CD4-positive, CD25-positive, alpha-beta regulatory T cell (primary cell): ENCODE measurements around the gene ASPA. TPM values are rescaled to one million over a fixed set of nuclear protein-coding genes. Genes with fewer than 3 reads are reported as not detected.

Experiments used
- ATAC-seq, 2 donors: fragments of 150-1000 bp; cut with Tn5 transposase; one replicate each; pipeline ENCODE4 v1.10.0; 2021; ENCODE audit warnings: low read depth in 2 of 2, moderate number of reproducible peaks in 2 of 2, moderate library complexity in 1 of 2
- DNase-seq, 3 donors: peaks; one replicate each; pipeline versions ENCODE4 v3.0.0 to v3.0.0-alpha.2; 2012 to 2022; ENCODE audit warnings: mixed read lengths in 1 of 3
- H3K27ac ChIP-seq: one replicate; pipeline ENCODE4 v1.7.0; 2013; ENCODE audit warnings: mild to moderate bottlenecking, low read length; ENCODE audit not compliant: insufficient read depth, poor library complexity, severe bottlenecking
- H3K27me3 ChIP-seq: one replicate; pipeline ENCODE4 v1.7.0; 2013; ENCODE audit warnings: low read length; ENCODE audit not compliant: control insufficient read depth, insufficient read depth
- H3K36me3 ChIP-seq: one replicate; pipeline ENCODE4 v1.7.0; 2013; ENCODE audit warnings: mild to moderate bottlenecking, low read length, moderate library complexity; ENCODE audit not compliant: control insufficient read depth, insufficient read depth
- H3K4me1 ChIP-seq: 2 replicates; pipeline ENCODE4 v1.7.0; 2013; ENCODE audit warnings: mild to moderate bottlenecking, low read length; ENCODE audit not compliant: insufficient read depth, control insufficient read depth, poor library complexity, severe bottlenecking
- H3K4me3 ChIP-seq: one replicate; pipeline ENCODE4 v1.7.0; 2013; ENCODE audit warnings: low read depth, mild to moderate bottlenecking, low read length, moderate library complexity
- H3K9me3 ChIP-seq, 2 experiments: 1 replicate in 1 of 2; 2 replicates in 1 of 2; pipeline ENCODE4 v1.7.0; 2013; ENCODE audit warnings: low read length in 2 of 2, mild to moderate bottlenecking in 1 of 2, moderate library complexity in 1 of 2; ENCODE audit not compliant: control insufficient read depth in 2 of 2
- H3K27ac Mint-ChIP-seq, 3 donors: one replicate each; pipeline ENCODE4 v1.8.0; 2020 to 2022; ENCODE audit warnings: mild to moderate bottlenecking in 3 of 3, mixed read lengths in 3 of 3, moderate library complexity in 2 of 3
- H3K27me3 Mint-ChIP-seq: one replicate; pipeline ENCODE4 v1.8.0; 2022; ENCODE audit warnings: mild to moderate bottlenecking, mixed read lengths
- H3K36me3 Mint-ChIP-seq: one replicate; pipeline ENCODE4 v1.8.0; 2020; ENCODE audit warnings: mixed read lengths
- H3K4me1 Mint-ChIP-seq, 4 donors: one replicate each; pipeline ENCODE4 v1.8.0; 2020 to 2022; ENCODE audit warnings: mixed read lengths in 4 of 4, mild to moderate bottlenecking in 1 of 4
- H3K4me3 Mint-ChIP-seq, 4 donors: one replicate each; pipeline ENCODE4 v1.8.0; 2020 to 2022; ENCODE audit warnings: mild to moderate bottlenecking in 4 of 4, mixed read lengths in 4 of 4, moderate library complexity in 3 of 4
- H3K9me3 Mint-ChIP-seq, 7 donors: one replicate each; pipeline ENCODE4 v1.8.0; 2020 to 2022; ENCODE audit warnings: mixed read lengths in 7 of 7, mild to moderate bottlenecking in 3 of 7, moderate library complexity in 2 of 7
- polyA plus RNA-seq, 4 donors: library from polyadenylated mRNA; unstranded; fragments of 300-500 nt; fragmentation: Illumina TruSeq; gene quantifications; one replicate each; pipeline ENCODE4 v1.2.3, GENCODE V29; 2021
- total RNA-seq: library from RNA; stranded (reverse); gene quantifications from one replicate; pipeline ENCODE4 v1.2.3, GENCODE V29; 2022

The ASPA gene
- total and polyA plus RNA-seq, 5 donors from 2014 or later, result not detected

DNA sequence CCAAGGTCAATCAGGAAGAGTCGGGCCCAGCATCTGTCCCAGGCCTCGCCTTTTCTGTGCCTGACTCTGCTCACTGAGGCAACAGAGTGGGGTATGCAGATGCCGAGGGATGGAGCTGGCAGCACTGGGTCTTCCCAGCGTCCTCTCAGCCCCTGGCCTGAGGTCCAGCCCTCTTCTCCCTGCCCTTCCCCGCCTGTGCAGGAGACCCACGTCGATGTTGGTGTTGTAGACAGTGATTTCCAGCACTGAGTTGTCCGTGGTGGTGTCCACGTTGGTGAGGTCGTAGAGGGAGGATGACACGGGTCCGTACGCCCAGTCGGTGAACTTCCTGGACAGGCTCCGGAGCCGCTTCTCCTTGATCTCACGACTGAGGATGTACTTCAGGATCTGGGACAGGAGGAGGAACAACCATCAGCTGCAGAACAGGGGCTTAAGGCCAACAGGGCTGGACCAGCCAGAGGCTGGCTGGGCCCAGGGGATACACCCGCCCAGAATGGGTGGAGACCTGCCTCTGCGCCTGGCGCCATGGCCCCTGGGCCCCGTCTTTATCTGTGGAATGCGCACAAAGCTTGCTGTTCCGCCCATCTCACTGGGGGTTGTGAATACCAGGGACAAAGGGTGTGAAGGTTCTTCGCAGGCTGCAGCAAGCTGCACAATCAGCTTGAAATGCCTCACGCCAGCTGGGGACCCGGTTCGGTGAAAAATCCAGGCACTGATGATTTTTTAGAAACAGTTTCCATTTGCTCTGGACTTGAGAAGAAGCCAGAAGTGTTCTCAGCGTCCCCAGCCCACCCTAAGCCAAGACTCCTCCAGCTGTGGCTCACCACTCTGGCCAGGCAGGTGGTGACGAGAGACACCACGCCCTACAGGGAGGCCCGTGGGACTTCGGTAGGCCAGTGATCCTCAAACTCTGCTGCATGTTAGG is 54.3 kb downstream of the ASPA start:
- Histone ChIP-seq H3K4me1 (no peaks in the 10 kb centered on the region), H3K27ac (no peak overlapping the region), H3K36me3 (no peaks in the 10 kb centered on the region), H3K9me3 (no peaks in the 10 kb centered on the region), H3K27me3 (no peaks in the 10 kb centered on the region), H3K4me3 (no peak overlapping the region)
- Mint-ChIP-seq H3K4me1 (peaks cover 0 to 8% (median 0%) of the 10 kb centered on the region in 4 donors), H3K36me3 (no peaks in the 10 kb centered on the region), H3K27ac (no peak overlapping the region), H3K4me3 (no peak overlapping the region), H3K27me3 (no peaks in the 10 kb centered on the region), H3K9me3 (peaks cover 0 to 2% (median 0%) of the 10 kb centered on the region in 7 donors)
- ATAC-seq, result no peak
- no peak for DNase-seq

DNA sequence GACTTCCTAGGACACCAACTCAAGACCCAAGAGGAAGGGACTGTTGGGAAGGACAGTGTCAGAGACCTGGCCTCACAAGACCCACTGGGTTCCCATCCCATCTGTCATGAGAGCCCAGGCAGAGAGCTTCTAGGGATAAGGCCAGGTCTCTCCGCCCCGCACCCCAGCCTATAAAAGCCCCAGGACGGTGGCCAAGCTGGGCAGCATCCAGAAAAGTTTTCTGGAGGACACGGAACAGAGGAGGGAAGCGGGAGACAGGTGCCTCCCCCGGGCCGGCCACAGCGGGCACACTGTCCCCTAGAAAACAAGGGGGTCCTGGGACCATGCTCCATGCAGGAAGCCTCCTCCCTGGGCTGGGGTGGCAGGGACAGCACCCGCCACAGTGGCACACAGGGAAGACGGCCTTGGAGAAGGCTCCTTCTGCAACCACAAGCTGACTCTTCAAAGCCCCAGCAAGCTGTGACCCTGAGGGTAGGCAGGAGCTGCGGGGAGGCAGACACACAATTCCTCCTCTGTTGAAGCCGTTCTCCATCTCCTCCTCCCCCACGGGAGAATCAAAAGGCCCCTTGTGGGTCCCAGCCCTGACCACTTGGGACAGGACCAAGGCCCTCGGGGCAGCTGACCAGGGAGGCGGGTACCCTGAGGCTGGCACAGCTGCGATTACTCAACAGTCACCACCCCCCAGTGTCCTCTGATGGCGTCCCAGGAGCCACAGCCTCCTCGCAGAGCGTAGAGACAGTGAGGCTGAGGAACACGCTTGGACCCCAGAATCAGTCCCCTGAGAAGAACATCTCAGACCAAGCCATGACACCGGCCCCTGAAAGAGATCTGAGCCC is 55.7 kb downstream of the ASPA start:
- Histone ChIP-seq H3K9me3 (no peaks in the 10 kb centered on the region), H3K27me3 (no peaks in the 10 kb centered on the region), H3K4me1 (peaks cover 3% of the 10 kb centered on the region), H3K36me3 (no peaks in the 10 kb centered on the region), H3K4me3 (no peak overlapping the region), H3K27ac (no peak overlapping the region)
- H3K4me1 Mint-ChIP-seq, result peaks cover 0 to 16% (median 0%) of the 10 kb centered on the region in 4 donors
- peaks cover 0 to 2% (median 0%) of the 10 kb centered on the region in 7 donors for H3K9me3 Mint-ChIP-seq
- DNase-seq, result no peak
- ATAC-seq, result no peak
- no peaks in the 10 kb centered on the region for H3K27me3 Mint-ChIP-seq
- H3K27ac Mint-ChIP-seq, result no peak overlapping the region
- no peak overlapping the region for H3K4me3 Mint-ChIP-seq
- no peaks in the 10 kb centered on the region for H3K36me3 Mint-ChIP-seq

- Mint-ChIP-seq H3K9me3 (peaks cover 0 to 2% (median 0%) of the 10 kb centered on the region in 7 donors), H3K4me3 (no peak overlapping the region), H3K4me1 (peaks cover 0 to 20% (median 0%) of the 10 kb centered on the region in 4 donors), H3K36me3 (no peaks in the 10 kb centered on the region), H3K27me3 (no peaks in the 10 kb centered on the region), H3K27ac (peak overlapping the region in 1 of 3 donors; percentile 14)
- Histone ChIP-seq H3K9me3 (no peaks in the 10 kb centered on the region), H3K27ac (no peak overlapping the region), H3K27me3 (no peaks in the 10 kb centered on the region), H3K4me3 (no peak overlapping the region), H3K4me1 (peaks cover 3% of the 10 kb centered on the region), H3K36me3 (no peaks in the 10 kb centered on the region)
- DNase-seq (no peak), ATAC-seq (no peak)
Measured at GRCh38 chr17:3532106-3532858, 56.5 kb downstream of the ASPA start.

DNA sequence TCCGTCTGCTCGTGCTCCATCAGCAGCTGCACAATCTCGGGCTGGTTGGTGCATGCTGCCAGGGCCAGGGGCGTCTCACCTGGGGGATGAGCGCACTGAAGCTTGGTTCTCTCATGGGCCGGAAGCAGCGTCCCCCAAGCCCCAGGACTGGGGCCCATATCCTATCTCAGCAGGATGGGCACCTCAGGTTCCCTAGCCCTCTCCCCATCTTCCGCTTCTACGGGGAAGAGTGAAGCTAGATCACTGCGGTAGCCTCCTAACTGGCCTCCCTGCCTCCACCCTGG is 57.0 kb downstream of the ASPA start:
- H3K36me3 Mint-ChIP-seq, result no peaks in the 10 kb centered on the region
- Histone ChIP-seq H3K4me3 (no peak overlapping the region), H3K4me1 (peaks cover 3% of the 10 kb centered on the region), H3K9me3 (no peaks in the 10 kb centered on the region), H3K27me3 (no peaks in the 10 kb centered on the region), H3K27ac (no peak overlapping the region), H3K36me3 (no peaks in the 10 kb centered on the region)
- H3K27me3 Mint-ChIP-seq, result peaks cover 2% of the 10 kb centered on the region
- no peak overlapping the region for H3K4me3 Mint-ChIP-seq
- peaks cover 0 to 2% (median 0%) of the 10 kb centered on the region in 7 donors for H3K9me3 Mint-ChIP-seq
- peaks cover 0 to 20% (median 0%) of the 10 kb centered on the region in 4 donors for H3K4me1 Mint-ChIP-seq
- no peak for ATAC-seq
- no peak for DNase-seq
- peak overlapping the region in 1 of 3 donors; percentile 73 for H3K27ac Mint-ChIP-seq

GRCh38 chr17:3533752-3534151 is 58.0 kb downstream of the ASPA start:
- peaks cover 3% of the 10 kb centered on the region for H3K4me1 ChIP-seq
- Mint-ChIP-seq H3K4me1 (peaks cover 0 to 20% (median 0%) of the 10 kb centered on the region in 4 donors), H3K9me3 (peaks cover 0 to 2% (median 0%) of the 10 kb centered on the region in 7 donors), H3K36me3 (no peaks in the 10 kb centered on the region), H3K27ac (no peak overlapping the region), H3K27me3 (peaks cover 7% of the 10 kb centered on the region), H3K4me3 (peak overlapping the region in 1 of 4 donors; percentile 16)
- H3K36me3 ChIP-seq, result no peaks in the 10 kb centered on the region
- no peaks in the 10 kb centered on the region for H3K27me3 ChIP-seq
- no peaks in the 10 kb centered on the region for H3K9me3 ChIP-seq
- DNase-seq, result no peak
- H3K27ac ChIP-seq, result no peak overlapping the region
- no peak for ATAC-seq
- H3K4me3 ChIP-seq, result no peak overlapping the region

GRCh38 chr17:3534881-3535252 is 59.1 kb downstream of the ASPA start:
- peak in 1 of 3 donors; percentile 25 for DNase-seq
- peak overlapping the region; percentile 8 for H3K27ac ChIP-seq
- H3K36me3 ChIP-seq, result no peaks in the 10 kb centered on the region
- no peak for ATAC-seq
- Mint-ChIP-seq H3K4me3 (no peak overlapping the region), H3K9me3 (peaks cover 0 to 2% (median 0%) of the 10 kb centered on the region in 7 donors), H3K27me3 (peaks cover 7% of the 10 kb centered on the region), H3K36me3 (no peaks in the 10 kb centered on the region), H3K27ac (peak overlapping the region in 2 of 3 donors; percentile 20 to 55), H3K4me1 (peaks cover 0 to 20% (median 0%) of the 10 kb centered on the region in 4 donors)
- H3K4me3 ChIP-seq, result no peak overlapping the region
- H3K27me3 ChIP-seq, result no peaks in the 10 kb centered on the region
- H3K9me3 ChIP-seq, result no peaks in the 10 kb centered on the region
- peaks cover 3% of the 10 kb centered on the region for H3K4me1 ChIP-seq

DNA sequence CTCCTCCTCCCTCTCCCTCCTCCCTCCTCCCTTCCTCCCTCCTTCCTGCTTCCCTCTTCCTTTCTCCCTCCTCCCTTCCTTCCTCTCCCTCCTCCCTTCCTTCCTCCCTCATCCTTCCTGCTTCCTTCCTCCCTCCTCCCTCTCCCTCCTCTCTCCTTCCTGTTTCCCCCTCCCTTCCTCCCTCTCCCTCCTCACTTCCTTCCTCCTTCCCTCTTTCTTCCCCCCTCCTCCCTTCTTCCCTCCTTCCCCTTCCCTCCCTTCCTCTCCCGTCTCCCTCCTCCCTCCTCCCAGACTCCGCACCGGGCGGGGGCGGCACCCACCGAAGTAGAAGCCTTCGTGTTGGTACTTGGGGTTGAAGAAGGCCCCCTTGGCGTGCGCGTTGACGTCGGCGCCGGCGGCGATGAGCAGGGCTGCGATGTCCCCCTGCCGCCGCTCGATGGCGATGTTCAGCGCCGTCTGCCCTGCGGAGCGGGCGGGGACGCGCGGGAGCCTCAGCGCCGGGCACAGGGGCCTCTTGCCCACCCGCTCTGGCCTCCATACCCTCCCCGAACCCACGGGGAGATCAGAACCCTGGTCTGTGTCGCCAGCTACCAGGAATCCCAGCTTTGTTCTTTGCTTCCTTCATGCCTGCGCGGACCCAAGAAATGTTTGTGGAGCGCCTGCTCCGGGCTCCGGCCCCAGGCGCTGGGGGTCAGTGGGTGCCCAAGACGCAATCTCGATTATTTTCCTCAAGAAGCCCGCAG is 59.6 kb downstream of the ASPA start:
- Mint-ChIP-seq H3K4me1 (peaks cover 0 to 20% (median 2%) of the 10 kb centered on the region in 4 donors), H3K36me3 (no peaks in the 10 kb centered on the region), H3K4me3 (peak overlapping the region in 2 of 4 donors; percentile 38 to 69), H3K27ac (peak overlapping the region in 1 of 3 donors; percentile 46), H3K9me3 (peaks cover 0 to 2% (median 0%) of the 10 kb centered on the region in 7 donors), H3K27me3 (peaks cover 7% of the 10 kb centered on the region)
- ATAC-seq (peak; percentile 77 to 81), DNase-seq (peak in 2 of 3 donors; percentile 31 to 63)
- Histone ChIP-seq H3K9me3 (no peaks in the 10 kb centered on the region), H3K27me3 (no peaks in the 10 kb centered on the region), H3K36me3 (no peaks in the 10 kb centered on the region), H3K4me1 (peaks cover 3% of the 10 kb centered on the region), H3K27ac (peak overlapping the region; percentile 8), H3K4me3 (no peak overlapping the region)
